ENCODE data around the gene NUPR2.
"Not testable (repeated sequence)": the region's sequence is repeated elsewhere in the genome, so short reads cannot be mapped to it uniquely, and the experiment has no call there.

Gene NUPR2

GRCh38 chr7:56087445-56087844 is 28.8 kb downstream of the NUPR2 start:
- in situ Hi-C loops (cut with MboI; ENCODE audit: low sequenced_read_pairs): no loop called here

- in situ Hi-C loops (cut with MboI; ENCODE audit: low sequenced_read_pairs): no loop called here
Measured at GRCh38 chr7:56086761-56087160, 29.5 kb downstream of the NUPR2 start.

GRCh38 chr7:56083150-56083785 is 32.9 kb downstream of the NUPR2 start:
- in situ Hi-C loops (cut with MboI; ENCODE audit: low sequenced_read_pairs): no loop called here

GRCh38 chr7:56081626-56082340 is 34.4 kb downstream of the NUPR2 start:
- in situ Hi-C loops (cut with MboI; ENCODE audit: low sequenced_read_pairs): no loop called here

GRCh38 chr7:56080726-56081435 is 35.3 kb downstream of the NUPR2 start:
- in situ Hi-C loops (cut with MboI; ENCODE audit: low sequenced_read_pairs): not testable (repeated sequence)

- in situ Hi-C loops (cut with MboI; ENCODE audit: low sequenced_read_pairs): loop anchor here (10.0 kb wide), 1 partner anchor 75 kb away; no protein-coding TSS in a partner anchor
Measured at GRCh38 chr7:56079450-56080185, 36.6 kb downstream of the NUPR2 start.

- in situ Hi-C loops (cut with MboI; ENCODE audit: low sequenced_read_pairs): loop anchor here (10.0 kb wide), 1 partner anchor 73 kb away; no protein-coding TSS in a partner anchor
Measured at GRCh38 chr7:56078196-56078595, 38.0 kb downstream of the NUPR2 start.

GRCh38 chr7:56077681-56078080 is 38.5 kb downstream of the NUPR2 start:
- in situ Hi-C loops (cut with MboI; ENCODE audit: low sequenced_read_pairs): loop anchor here (10.0 kb wide), 1 partner anchor 73 kb away; no protein-coding TSS in a partner anchor

- in situ Hi-C loops (cut with MboI; ENCODE audit: low sequenced_read_pairs): loop anchor here (10.0 kb wide), 1 partner anchor 70 kb away; no protein-coding TSS in a partner anchor
Measured at GRCh38 chr7:56074371-56074791, 41.8 kb downstream of the NUPR2 start.

- in situ Hi-C loops (cut with MboI; ENCODE audit: low sequenced_read_pairs): not testable (repeated sequence)
Measured at GRCh38 chr7:56066376-56066775, 49.8 kb downstream of the NUPR2 start.

Measured in HL-60/S4 (cell line).